Fibroblast of mammary gland (primary cell): ENCODE measurements around the gene TCF23.

Experiments used
- DNase-seq: peaks from one replicate; pipeline ENCODE4 v3.0.0-alpha.2; 2010; ENCODE audit warnings: low read depth
- H3K4me3 ChIP-seq: 2 replicates; pipeline ENCODE4 v1.5.1; 2011; ENCODE audit warnings: low read depth, mild to moderate bottlenecking, low read length, moderate library complexity; ENCODE audit not compliant: control insufficient read depth
- CTCF ChIP-seq: conservative IDR thresholded peaks from 2 replicates; pipeline ENCODE4 v1.5.1; 2011; ENCODE audit warnings: low read depth, low read length, inconsistent platforms; ENCODE audit not compliant: control insufficient read depth, insufficient read depth

Gene TCF23

GRCh38 chr2:27122791-27123190 lies 26.0 kb upstream of the TCF23 start:
- TF ChIP-seq CTCF: no peak
- H3K4me3 ChIP-seq: no peak overlapping the region
- no peak for DNase-seq

GRCh38 chr2:27123302-27124150 lies 25.3 kb upstream of the TCF23 start, which contains the start of gene ABHD1:
Gene ABHD1, plus strand, starts transcription at chr2:27123815. Its CDS starts 134 bp downstream, at chr2:27123949.
- no peak for DNase-seq
- no peak for TF ChIP-seq CTCF
- peak within 1 kb of the TSS; percentile 57 for H3K4me3 ChIP-seq

GRCh38 chr2:27125104-27125503 lies 23.7 kb upstream of the TCF23 start:
- no peak for TF ChIP-seq CTCF
- H3K4me3 ChIP-seq: no peak overlapping the region
- no peak for DNase-seq

GRCh38 chr2:27126252-27126710 lies 22.5 kb upstream of the TCF23 start:
- DNase-seq: no peak
- H3K4me3 ChIP-seq: no peak overlapping the region
- TF ChIP-seq CTCF: no peak

- TF ChIP-seq CTCF: no peak
- DNase-seq: no peak
- H3K4me3 ChIP-seq: no peak overlapping the region
Observed at GRCh38 chr2:27127883-27128667, 20.7 kb upstream of the TCF23 start.

GRCh38 chr2:27128668-27129571 lies 19.9 kb upstream of the TCF23 start:
- TF ChIP-seq CTCF: no peak
- DNase-seq: no peak
- H3K4me3 ChIP-seq: no peak overlapping the region
